ENCODE results near the gene MAPK7. TPM values are rescaled to one million over a fixed set of nuclear protein-coding genes. Genes with fewer than 3 reads are reported as not detected.

The MAPK7 gene
- total and polyA plus RNA-seq, 8 donors: 19.8 to 33.8 (median 24.3) TPM

GRCh38 chr17:19331134-19331533, 47.2 kb upstream of the MAPK7 start:
- TF ChIP-seq CTCF (IDR thresholded peaks at IDR 0.05): no peak
- Histone ChIP-seq H3K27ac (no peak overlapping the region), H3K4me3 (no peak overlapping the region), H3K9me3 (no peaks in the 10 kb centered on the region), H3K4me1 (no peaks in the 10 kb centered on the region), H3K27me3 (no peaks in the 10 kb centered on the region), H3K36me3 (peaks cover 0 to 22% of the 10 kb centered on the region in 2 donors)
- intact Hi-C loops (cut with DNase I): no loop called here
- DNase-seq: peak in 1 of 4 donors; percentile 18
- ATAC-seq: peak; percentile 55

GRCh38 chr17:19331543-19332245, 46.6 kb upstream of the MAPK7 start:
- Histone ChIP-seq H3K4me3 (no peak overlapping the region), H3K27me3 (no peaks in the 10 kb centered on the region), H3K9me3 (no peaks in the 10 kb centered on the region), H3K36me3 (peaks cover 0 to 22% of the 10 kb centered on the region in 2 donors), H3K4me1 (no peaks in the 10 kb centered on the region), H3K27ac (no peak overlapping the region)
- DNase-seq (peak in 1 of 4 donors; percentile 33), ATAC-seq (no peak)
- no peak for TF ChIP-seq CTCF (IDR thresholded peaks at IDR 0.05)
- intact Hi-C loops (cut with DNase I): no loop called here

GRCh38 chr17:19332371-19333131, 45.7 kb upstream of the MAPK7 start:
- intact Hi-C loops (cut with DNase I): no loop called here
- Histone ChIP-seq H3K27ac (no peak overlapping the region), H3K4me3 (no peak overlapping the region), H3K36me3 (peaks cover 0 to 22% of the 10 kb centered on the region in 2 donors), H3K9me3 (no peaks in the 10 kb centered on the region), H3K4me1 (no peaks in the 10 kb centered on the region), H3K27me3 (no peaks in the 10 kb centered on the region)
- TF ChIP-seq CTCF (IDR thresholded peaks at IDR 0.05): no peak
- DNase-seq (peak in 1 of 4 donors; percentile 45), ATAC-seq (no peak)

- DNase-seq: no peak
- no peak for TF ChIP-seq CTCF (IDR thresholded peaks at IDR 0.05)
- Histone ChIP-seq H3K27me3 (no peaks in the 10 kb centered on the region), H3K27ac (no peak overlapping the region), H3K4me3 (no peak overlapping the region), H3K9me3 (no peaks in the 10 kb centered on the region), H3K4me1 (no peaks in the 10 kb centered on the region), H3K36me3 (peaks cover 0 to 22% of the 10 kb centered on the region in 2 donors)
- ATAC-seq: no peak
- intact Hi-C loops (cut with DNase I): no loop called here
Measured at GRCh38 chr17:19333132-19333440, 45.2 kb upstream of the MAPK7 start.

- Histone ChIP-seq H3K36me3 (peaks cover 0 to 18% of the 10 kb centered on the region in 2 donors), H3K4me1 (no peaks in the 10 kb centered on the region), H3K27me3 (no peaks in the 10 kb centered on the region), H3K9me3 (no peaks in the 10 kb centered on the region), H3K4me3 (no peak overlapping the region), H3K27ac (no peak overlapping the region)
- ATAC-seq (no peak), DNase-seq (no peak)
- no peak for TF ChIP-seq CTCF (IDR thresholded peaks at IDR 0.05)
- intact Hi-C loops (cut with DNase I): no loop called here
Measured at GRCh38 chr17:19333736-19334290, 44.5 kb upstream of the MAPK7 start.
